ENCODE data around the gene SMC5.
"Not testable (repeated sequence)": the region's sequence is repeated elsewhere in the genome, so short reads cannot be mapped to it uniquely, and the experiment has no call there.

SMC5 gene

GRCh38 chr9:70278305-70278704, 19.5 kb downstream of the SMC5 start:
- no peak for DNase-seq

- no peak for DNase-seq
These were observed 25.1 kb downstream of the SMC5 start for GRCh38 chr9:70283848-70284247.

- no peak for DNase-seq
These were observed 26.5 kb downstream of the SMC5 start for GRCh38 chr9:70285246-70285645.

- DNase-seq: no peak
These were observed 27.3 kb downstream of the SMC5 start for GRCh38 chr9:70285981-70286598.

- DNase-seq: no peak
These were observed 31.8 kb downstream of the SMC5 start for GRCh38 chr9:70290626-70291025.

- DNase-seq: no peak
These were observed 32.7 kb downstream of the SMC5 start for GRCh38 chr9:70291446-70291845.

- DNase-seq: no peak
These were observed 33.5 kb downstream of the SMC5 start for GRCh38 chr9:70292253-70292652.

- no peak for DNase-seq
These were observed 34.4 kb downstream of the SMC5 start for GRCh38 chr9:70293214-70293613.

GRCh38 chr9:70297141-70297540, 38.4 kb downstream of the SMC5 start:
- DNase-seq: no peak

- no peak for DNase-seq
These were observed 39.5 kb downstream of the SMC5 start for GRCh38 chr9:70298245-70298771.

GRCh38 chr9:70303268-70303667, 44.5 kb downstream of the SMC5 start:
- no peak for DNase-seq

GRCh38 chr9:70304810-70305209, 46.0 kb downstream of the SMC5 start:
- DNase-seq: no peak

GRCh38 chr9:70315389-70315788, 56.6 kb downstream of the SMC5 start:
- DNase-seq: no peak

- DNase-seq: no peak
These were observed 59.2 kb downstream of the SMC5 start for GRCh38 chr9:70318002-70318401.

GRCh38 chr9:70322096-70322495, 63.3 kb downstream of the SMC5 start:
- DNase-seq: no peak

GRCh38 chr9:70324963-70325362, 66.2 kb downstream of the SMC5 start:
- peak; percentile 86 for DNase-seq

- not testable (repeated sequence) for DNase-seq
These were observed 69.8 kb downstream of the SMC5 start for GRCh38 chr9:70328625-70329024.

GRCh38 chr9:70340572-70340971, 81.8 kb downstream of the SMC5 start:
- DNase-seq: peak; percentile 11

- no peak for DNase-seq
These were observed 88.3 kb downstream of the SMC5 start for GRCh38 chr9:70347046-70347445.

- no peak for DNase-seq
These were observed 93.6 kb downstream of the SMC5 start for GRCh38 chr9:70352356-70352755.

GRCh38 chr9:70352802-70353201, 94.0 kb downstream of the SMC5 start:
- no peak for DNase-seq

- no peak for DNase-seq
These were observed 97.0 kb downstream of the SMC5 start for GRCh38 chr9:70355801-70356200.

- DNase-seq: peak; percentile 70
These were observed 104.2 kb downstream of the SMC5 start for GRCh38 chr9:70362952-70363351.

- no peak for DNase-seq
These were observed 105.0 kb downstream of the SMC5 start for GRCh38 chr9:70363760-70364159.

- no peak for DNase-seq
These were observed 108.6 kb downstream of the SMC5 start for GRCh38 chr9:70367305-70367930.
